ENCODE results near the gene STXBP6.

GRCh38 chr14:24940213-24940783 is 109.6 kb downstream of the STXBP6 start:
- TF ChIP-seq POLR2A (IDR thresholded peaks at IDR 0.05; ENCODE audit: low read length) (no peak), GATA1 (IDR thresholded peaks at IDR 0.05; ENCODE audit: low read depth, low read length) (no peak)

Data from erythroblast (primary cell).